ENCODE results near the gene EXOC1. TPM values are rescaled to one million over a fixed set of nuclear protein-coding genes. Genes with fewer than 3 reads are reported as not detected.

EXOC1 gene
- total and polyA plus RNA-seq, 2 experiments from 2014 or later: 13.4 to 22.2 TPM

GRCh38 chr4:55871299-55871800 is 17.9 kb downstream of the EXOC1 start (continued):
- TF ChIP-seq, protein P1, sequence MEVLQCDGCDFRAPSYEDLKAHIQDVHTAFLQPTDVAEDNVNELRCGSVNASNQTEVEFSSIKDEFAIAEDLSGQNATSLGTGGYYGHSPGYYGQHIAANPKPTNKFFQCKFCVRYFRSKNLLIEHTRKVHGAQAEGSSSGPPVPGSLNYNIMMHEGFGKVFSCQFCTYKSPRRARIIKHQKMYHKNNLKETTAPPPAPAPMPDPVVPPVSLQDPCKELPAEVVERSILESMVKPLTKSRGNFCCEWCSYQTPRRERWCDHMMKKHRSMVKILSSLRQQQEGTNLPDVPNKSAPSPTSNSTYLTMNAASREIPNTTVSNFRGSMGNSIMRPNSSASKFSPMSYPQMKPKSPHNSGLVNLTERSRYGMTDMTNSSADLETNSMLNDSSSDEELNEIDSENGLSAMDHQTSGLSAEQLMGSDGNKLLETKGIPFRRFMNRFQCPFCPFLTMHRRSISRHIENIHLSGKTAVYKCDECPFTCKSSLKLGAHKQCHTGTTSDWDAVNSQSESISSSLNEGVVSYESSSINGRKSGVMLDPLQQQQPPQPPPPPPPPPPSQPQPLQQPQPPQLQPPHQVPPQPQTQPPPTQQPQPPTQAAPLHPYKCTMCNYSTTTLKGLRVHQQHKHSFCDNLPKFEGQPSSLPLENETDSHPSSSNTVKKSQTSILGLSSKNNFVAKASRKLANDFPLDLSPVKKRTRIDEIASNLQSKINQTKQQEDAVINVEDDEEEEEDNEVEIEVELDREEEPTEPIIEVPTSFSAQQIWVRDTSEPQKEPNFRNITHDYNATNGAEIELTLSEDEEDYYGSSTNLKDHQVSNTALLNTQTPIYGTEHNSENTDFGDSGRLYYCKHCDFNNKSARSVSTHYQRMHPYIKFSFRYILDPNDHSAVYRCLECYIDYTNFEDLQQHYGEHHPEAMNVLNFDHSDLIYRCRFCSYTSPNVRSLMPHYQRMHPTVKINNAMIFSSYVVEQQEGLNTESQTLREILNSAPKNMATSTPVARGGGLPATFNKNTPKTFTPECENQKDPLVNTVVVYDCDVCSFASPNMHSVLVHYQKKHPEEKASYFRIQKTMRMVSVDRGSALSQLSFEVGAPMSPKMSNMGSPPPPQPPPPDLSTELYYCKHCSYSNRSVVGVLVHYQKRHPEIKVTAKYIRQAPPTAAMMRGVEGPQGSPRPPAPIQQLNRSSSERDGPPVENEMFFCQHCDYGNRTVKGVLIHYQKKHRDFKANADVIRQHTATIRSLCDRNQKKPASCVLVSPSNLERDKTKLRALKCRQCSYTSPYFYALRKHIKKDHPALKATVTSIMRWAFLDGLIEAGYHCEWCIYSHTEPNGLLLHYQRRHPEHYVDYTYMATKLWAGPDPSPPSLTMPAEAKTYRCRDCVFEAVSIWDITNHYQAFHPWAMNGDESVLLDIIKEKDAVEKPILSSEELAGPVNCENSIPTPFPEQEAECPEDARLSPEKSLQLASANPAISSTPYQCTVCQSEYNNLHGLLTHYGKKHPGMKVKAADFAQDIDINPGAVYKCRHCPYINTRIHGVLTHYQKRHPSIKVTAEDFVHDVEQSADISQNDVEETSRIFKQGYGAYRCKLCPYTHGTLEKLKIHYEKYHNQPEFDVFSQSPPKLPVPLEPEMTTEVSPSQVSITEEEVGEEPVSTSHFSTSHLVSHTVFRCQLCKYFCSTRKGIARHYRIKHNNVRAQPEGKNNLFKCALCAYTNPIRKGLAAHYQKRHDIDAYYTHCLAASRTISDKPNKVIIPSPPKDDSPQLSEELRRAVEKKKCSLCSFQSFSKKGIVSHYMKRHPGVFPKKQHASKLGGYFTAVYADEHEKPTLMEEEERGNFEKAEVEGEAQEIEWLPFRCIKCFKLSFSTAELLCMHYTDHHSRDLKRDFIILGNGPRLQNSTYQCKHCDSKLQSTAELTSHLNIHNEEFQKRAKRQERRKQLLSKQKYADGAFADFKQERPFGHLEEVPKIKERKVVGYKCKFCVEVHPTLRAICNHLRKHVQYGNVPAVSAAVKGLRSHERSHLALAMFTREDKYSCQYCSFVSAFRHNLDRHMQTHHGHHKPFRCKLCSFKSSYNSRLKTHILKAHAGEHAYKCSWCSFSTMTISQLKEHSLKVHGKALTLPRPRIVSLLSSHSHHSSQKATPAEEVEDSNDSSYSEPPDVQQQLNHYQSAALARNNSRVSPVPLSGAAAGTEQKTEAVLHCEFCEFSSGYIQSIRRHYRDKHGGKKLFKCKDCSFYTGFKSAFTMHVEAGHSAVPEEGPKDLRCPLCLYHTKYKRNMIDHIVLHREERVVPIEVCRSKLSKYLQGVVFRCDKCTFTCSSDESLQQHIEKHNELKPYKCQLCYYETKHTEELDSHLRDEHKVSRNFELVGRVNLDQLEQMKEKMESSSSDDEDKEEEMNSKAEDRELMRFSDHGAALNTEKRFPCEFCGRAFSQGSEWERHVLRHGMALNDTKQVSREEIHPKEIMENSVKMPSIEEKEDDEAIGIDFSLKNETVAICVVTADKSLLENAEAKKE (CRISPR knock-in tag; IDR thresholded peaks at IDR 0.05): no peak
- TF ChIP-seq EZH2 (IDR thresholded peaks at IDR 0.05; ENCODE audit: low read depth, unreplicated experiment) (no peak), NANOG (IDR thresholded peaks at IDR 0.05; ENCODE audit: borderline replicate concordance) (no peak), ZNF114 (CRISPR knock-in tag; IDR thresholded peaks at IDR 0.05) (no peak), STAT1 (IDR thresholded peaks at IDR 0.05; ENCODE audit: unreplicated experiment) (no peak), JUNB (IDR thresholded peaks at IDR 0.05; ENCODE audit: unreplicated experiment) (no peak), POLR2AphosphoS5 (IDR thresholded peaks at IDR 0.05; ENCODE audit: low read depth) (no peak), CREB1 (CRISPR knock-in tag; IDR thresholded peaks at IDR 0.05; ENCODE audit: low read depth) (no peak)

DNA sequence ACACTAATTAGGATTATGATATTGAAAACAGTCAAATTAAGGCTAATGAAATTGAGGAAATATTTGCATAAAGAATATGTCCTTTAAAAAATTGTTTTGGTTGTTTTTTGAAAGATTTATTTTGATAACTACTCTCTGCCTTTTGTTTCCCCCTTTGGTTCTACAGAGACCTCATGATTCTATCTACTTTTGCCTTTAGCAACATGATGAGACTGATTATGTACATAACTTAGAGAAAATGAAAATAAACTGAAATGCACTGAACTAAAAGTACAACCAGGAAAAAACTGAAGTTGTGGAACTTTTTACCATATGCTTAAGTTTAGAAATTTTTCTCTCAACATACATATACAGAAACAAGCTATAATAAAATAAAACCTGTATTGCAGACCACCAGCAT is 21.4 kb downstream of the EXOC1 start:
- Mint-ChIP-seq H3K4me1 (no peaks in the 10 kb centered on the region), H3K36me3 (ENCODE audit: low read depth) (peaks cover 9% of the 10 kb centered on the region; the same call in 2 of the 3 replicates), H3K27ac (no peak overlapping the region), H3K4me3 (no peak overlapping the region), H3K9me3 (no peaks in the 10 kb centered on the region), H3K27me3 (ENCODE audit: insufficient read depth, low read depth, poor library complexity) (no peaks in the 10 kb centered on the region)
- Histone ChIP-seq H4K20me1 (replicated peaks; ENCODE audit: insufficient read depth) (no peaks in the 10 kb centered on the region), H3K27me3 (ENCODE audit: insufficient read depth) (no peaks in the 10 kb centered on the region), H3K36me3 (ENCODE audit: insufficient read depth) (no peaks in the 10 kb centered on the region; the same call in 1 of the 2 replicates), H2AFZ (no peak overlapping the region), H3F3A (replicated peaks; ENCODE audit: low read depth) (no peaks in the 10 kb centered on the region), H3K79me2 (replicated peaks; ENCODE audit: insufficient read depth) (no peaks in the 10 kb centered on the region), H3K27ac (ENCODE audit: low read depth) (no peak overlapping the region), H3K9me2 (ENCODE audit: insufficient read depth) (no peaks in the 10 kb centered on the region), H3K4me1 (ENCODE audit: insufficient read depth) (no peaks in the 10 kb centered on the region), H3K4me2 (no peak overlapping the region), H3K4me3 (no peak overlapping the region)
- ATAC-seq (no peak), DNase-seq (ENCODE audit: low spot score) (no peak)
- TF ChIP-seq CTCF (conservative IDR thresholded peaks at IDR 0.05; ENCODE audit: low read depth in 2 of 2) (no peak), ZNF114 (CRISPR knock-in tag; IDR thresholded peaks at IDR 0.05) (no peak), STAT1 (IDR thresholded peaks at IDR 0.05; ENCODE audit: unreplicated experiment) (no peak), EZH2 (IDR thresholded peaks at IDR 0.05; ENCODE audit: low read depth, unreplicated experiment) (no peak)
